Lung (tissue), 12 donors: ENCODE results near the gene PIK3R6. TPM values are rescaled to one million over a fixed set of nuclear protein-coding genes. Genes with fewer than 3 reads are reported as not detected.

Source experiments
- ATAC-seq: fragments of 200-7000 bp; cut with Tn5 transposase; one replicate; pipeline ENCODE4 v1.9.1; 2020; ENCODE audit warnings: moderate number of reproducible peaks; ENCODE audit not compliant: insufficient read depth, low FRiP score
- DNase-seq, 3 donors: peaks; one replicate each; pipeline ENCODE4 v3.0.0-alpha.2; 2013 to 2017
- H3K27ac ChIP-seq, 2 donors: one replicate each; pipeline ENCODE4 v1.5.1; 2013; ENCODE audit warnings: mild to moderate bottlenecking in 2 of 2, moderate library complexity in 2 of 2, control low read depth in 1 of 2, inconsistent platforms in 1 of 2, low read depth in 1 of 2, low read length in 1 of 2
- H3K27me3 ChIP-seq, 3 donors: one replicate each; pipeline ENCODE4 v1.5.1; 2013; ENCODE audit warnings: low read length in 2 of 3; ENCODE audit not compliant: control insufficient read depth in 3 of 3, insufficient read depth in 3 of 3
- H3K36me3 ChIP-seq, 4 donors: one replicate each; pipeline ENCODE4 v1.5.1; 2013; ENCODE audit warnings: low read length in 4 of 4, mild to moderate bottlenecking in 1 of 4, moderate library complexity in 1 of 4; ENCODE audit not compliant: control insufficient read depth in 4 of 4, insufficient read depth in 4 of 4
- H3K4me1 ChIP-seq, 5 donors: one replicate each; pipeline ENCODE4 v1.5.1; 2013; ENCODE audit warnings: low read length in 5 of 5, mild to moderate bottlenecking in 2 of 5, moderate library complexity in 1 of 5; ENCODE audit not compliant: control insufficient read depth in 5 of 5, insufficient read depth in 5 of 5
- H3K4me3 ChIP-seq: one replicate; pipeline ENCODE4 v1.5.1; 2013; ENCODE audit warnings: mild to moderate bottlenecking, control low read depth, moderate library complexity
- H3K9ac ChIP-seq, 2 donors: one replicate each; pipeline ENCODE4 v1.5.1; 2013; ENCODE audit warnings: low read length in 2 of 2, control low read depth in 1 of 2; ENCODE audit not compliant: insufficient read depth in 1 of 2
- H3K9me3 ChIP-seq, 4 donors: one replicate each; pipeline ENCODE4 v1.5.1; 2013; ENCODE audit warnings: low read length in 3 of 4, mild to moderate bottlenecking in 1 of 4, moderate library complexity in 1 of 4; ENCODE audit not compliant: control insufficient read depth in 4 of 4, insufficient read depth in 3 of 4
- CTCF ChIP-seq: IDR thresholded peaks from 2 replicates; pipeline ENCODE4 v1.5.1; 2012; ENCODE audit warnings: mild to moderate bottlenecking; ENCODE audit errors: control extremely low read depth, extremely low read depth
- WGBS, 2 donors: extraction: QIAGEN DNeasy Blood & Tissue Kit; methylation state at CpG; one replicate each; pipeline ENCODE4 v1.1.7; 2013; 5-methylcytosine and 5-hydroxymethylcytosine counted together
- polyA plus RNA-seq, 2 donors: library from polyadenylated mRNA; stranded (reverse); fragments of 200-250 nt; gene quantifications; one replicate each; pipeline ENCODE4 v1.2.1, GENCODE V29; 2013
- total RNA-seq, 2 donors: library from RNA; depleted of rRNA in 1 of 2; stranded (reverse); fragments of >200 nt in 1 of 2; gene quantifications; one replicate each; pipeline ENCODE4 v1.2.1, GENCODE V29; 2014 to 2021
- donor health status: control.
- donor health status: control.
- donor health status: Bipolar disorder and iron deficiency.
- donor health status: healthy.
- donor health status: DM: yes; HTN: yes; CAD: no.

Gene PIK3R6
- total and polyA plus RNA-seq, 4 donors = 0.93 to 3.0 (median 1.5) TPM

GRCh38 chr17:8838551-8839095, 28.9 kb downstream of the PIK3R6 start:
- Histone ChIP-seq H3K4me1 (no peaks in the 10 kb centered on the region), H3K27ac (no peak overlapping the region), H3K27me3 (peaks cover 0 to 14% (median 0%) of the 10 kb centered on the region in 3 donors), H3K9ac (no peak overlapping the region), H3K36me3 (no peaks in the 10 kb centered on the region), H3K9me3 (no peaks in the 10 kb centered on the region), H3K4me3 (no peak overlapping the region)
- WGBS, 2 donors = 91 to 98% methylated on average over 12 of the region's 12 CpGs
- DNase-seq (no peak), ATAC-seq (no peak)
- no peak for TF ChIP-seq CTCF

GRCh38 chr17:8837563-8838075, 29.9 kb downstream of the PIK3R6 start:
- DNase-seq (peak in 2 of 3 donors; percentile 15 to 34), ATAC-seq (no peak)
- Histone ChIP-seq H3K36me3 (no peaks in the 10 kb centered on the region), H3K27ac (no peak overlapping the region), H3K9ac (no peak overlapping the region), H3K4me1 (no peaks in the 10 kb centered on the region), H3K9me3 (no peaks in the 10 kb centered on the region), H3K4me3 (no peak overlapping the region), H3K27me3 (peaks cover 0 to 14% (median 2%) of the 10 kb centered on the region in 3 donors)
- 57 to 70% methylated on average over 8 of the region's 8 CpGs for WGBS, 2 donors
- TF ChIP-seq CTCF = no peak

- Histone ChIP-seq H3K9me3 (no peaks in the 10 kb centered on the region), H3K27me3 (peaks cover under 1 to 10% (median 3%) of the 10 kb centered on the region in 3 donors), H3K9ac (no peak overlapping the region), H3K4me1 (no peaks in the 10 kb centered on the region), H3K36me3 (no peaks in the 10 kb centered on the region), H3K4me3 (no peak overlapping the region), H3K27ac (no peak overlapping the region)
- DNase-seq = no peak
- no peak for TF ChIP-seq CTCF
- 79 to 86% methylated on average over 15 of the region's 15 CpGs for WGBS, 2 donors
- ATAC-seq = no peak
These were observed 30.5 kb downstream of the PIK3R6 start for GRCh38 chr17:8836821-8837562.
